HG02678 (cell line): ENCODE results near the gene GPR157.
"Not testable (repeated sequence)": the region's sequence is repeated elsewhere in the genome, so short reads cannot be mapped to it uniquely, and the experiment has no call there.

Experiments
- ATAC-seq: cut with Tn5 transposase; IDR thresholded peaks from one replicate; pipeline ENCODE4 v1.9.1; 2021; ENCODE audit warnings: mild to moderate bottlenecking, moderate library complexity; ENCODE audit not compliant: unreplicated experiment

The GPR157 gene

DNA sequence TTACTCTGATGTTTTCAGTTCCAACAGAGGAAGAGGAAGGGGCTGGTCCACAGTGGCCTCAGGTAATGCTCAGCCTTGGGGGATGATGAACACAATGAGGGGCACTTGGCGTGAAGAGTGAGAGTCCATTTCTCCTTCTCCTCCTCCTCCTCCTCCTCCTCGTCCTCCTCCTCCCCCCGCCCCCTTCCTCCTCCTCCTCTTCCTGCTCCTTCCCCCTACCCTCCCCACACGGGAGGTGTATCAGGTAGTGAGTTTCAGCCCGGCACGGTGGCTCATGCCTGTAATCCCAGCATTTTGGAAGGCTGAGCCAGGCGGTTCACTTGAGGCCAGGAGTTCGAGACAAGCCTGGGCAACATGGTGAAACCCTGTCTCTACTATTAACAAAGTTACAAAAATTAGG is 17.3 kb upstream of the GPR157 start:
- no peak for ATAC-seq

DNA sequence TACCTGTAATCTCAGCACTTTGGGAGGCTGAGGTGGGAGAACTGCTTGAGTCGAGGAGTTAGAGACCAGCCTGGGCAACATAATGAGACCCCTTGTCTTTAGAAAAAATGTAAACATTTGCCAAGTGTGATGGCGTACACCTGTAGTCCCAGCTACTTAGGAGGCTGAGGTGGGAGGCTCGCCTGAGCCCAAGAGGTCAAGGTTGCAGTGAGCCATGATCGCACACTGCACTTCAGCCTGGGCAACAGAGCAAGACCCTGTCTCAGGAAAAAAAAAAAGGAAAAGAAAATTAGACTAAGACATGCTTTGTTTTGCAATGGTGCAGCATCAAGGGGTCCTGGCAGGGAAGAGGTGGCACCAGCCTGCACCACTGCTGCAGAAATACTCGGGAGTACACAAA is 16.8 kb upstream of the GPR157 start:
- no peak for ATAC-seq

DNA sequence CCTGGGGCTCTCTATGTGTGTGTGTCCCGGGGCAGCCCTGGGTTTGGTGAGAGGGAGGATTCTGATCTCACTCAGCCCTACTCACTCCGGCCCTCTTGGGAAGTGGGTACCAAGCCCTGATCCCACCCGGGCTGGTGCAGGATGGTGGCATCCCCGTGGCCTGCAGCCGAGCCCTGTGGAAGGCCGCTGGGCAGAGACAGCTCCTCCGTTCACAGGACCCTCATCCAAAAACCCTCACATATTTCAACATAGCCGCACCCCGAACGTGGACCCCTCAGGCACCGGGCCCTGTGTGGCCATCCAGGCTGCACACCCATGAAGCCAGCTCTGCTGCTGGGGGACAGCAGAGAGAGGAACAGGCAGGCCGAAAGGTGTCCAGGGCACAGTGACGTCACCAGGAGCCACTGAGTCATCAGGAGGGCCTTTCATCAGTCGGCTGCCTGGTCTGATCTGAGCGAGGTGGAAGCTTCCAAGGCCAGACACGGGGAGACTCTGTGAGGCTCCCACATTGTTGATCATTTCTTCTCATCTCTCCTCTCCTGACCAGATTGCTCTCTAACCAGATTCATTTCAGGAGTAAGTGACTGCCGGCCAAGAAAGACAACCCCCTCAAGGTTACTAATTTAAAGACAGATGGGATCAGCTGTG is 16.2 kb upstream of the GPR157 start:
- ATAC-seq: no peak

DNA sequence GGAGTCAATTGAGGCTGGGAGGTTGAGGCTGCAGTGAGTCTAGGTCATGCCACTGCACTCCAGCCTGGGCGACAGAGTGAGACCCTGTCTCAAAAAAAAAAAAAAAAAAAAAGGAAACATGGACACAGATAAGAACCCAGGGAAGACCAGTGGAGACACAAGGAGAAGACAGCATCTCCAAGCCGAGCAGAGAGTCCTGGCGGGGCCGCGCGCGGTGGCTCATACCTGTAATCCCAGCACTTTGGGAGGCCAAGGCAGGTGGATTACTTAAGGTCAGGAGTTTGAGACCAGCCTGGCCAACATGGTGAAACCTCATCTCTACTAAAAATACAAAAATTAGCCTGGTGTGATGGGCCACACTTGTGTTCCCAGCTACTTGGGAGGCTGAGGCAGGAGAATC is 15.6 kb upstream of the GPR157 start:
- not testable (repeated sequence) for ATAC-seq

DNA sequence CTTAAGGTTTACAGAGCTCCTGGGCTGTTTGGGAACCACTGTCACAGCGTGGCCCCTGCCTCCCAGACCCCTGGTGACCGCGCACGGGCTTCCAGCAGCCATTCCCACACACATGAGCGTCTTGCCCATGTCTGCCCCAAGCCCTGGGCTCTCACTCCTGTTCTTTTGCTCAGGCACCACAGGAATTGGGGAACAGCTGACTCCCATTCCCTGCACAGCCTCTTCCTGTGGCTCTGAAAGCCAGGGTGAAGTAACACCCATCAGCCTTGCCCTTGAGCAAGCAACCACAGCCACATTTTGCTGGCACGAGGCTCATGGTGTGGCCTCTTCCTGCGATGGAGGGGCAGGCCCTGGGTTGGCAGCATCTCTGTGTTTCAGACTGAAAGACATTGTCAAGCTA is 14.3 kb upstream of the GPR157 start:
- ATAC-seq: no peak

DNA sequence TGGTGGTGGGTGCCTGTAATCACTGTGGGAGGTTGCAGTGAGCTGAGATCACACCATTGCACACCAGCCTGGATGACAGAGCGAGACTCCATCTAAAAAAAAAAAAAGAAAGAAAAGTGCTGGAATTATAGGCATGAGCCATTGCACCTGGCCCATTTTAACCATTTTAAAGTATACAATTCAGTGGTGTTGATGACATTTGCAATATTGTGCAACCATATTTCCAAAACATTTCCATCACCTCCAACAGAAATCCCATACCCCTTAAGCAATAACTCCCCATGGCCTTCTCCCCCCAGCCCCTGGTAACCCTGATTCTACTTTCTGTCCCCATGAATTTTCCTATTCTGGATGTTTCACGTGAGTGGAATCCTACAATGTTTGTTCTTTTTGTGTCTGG is 11.0 kb upstream of the GPR157 start:
- no peak for ATAC-seq

DNA sequence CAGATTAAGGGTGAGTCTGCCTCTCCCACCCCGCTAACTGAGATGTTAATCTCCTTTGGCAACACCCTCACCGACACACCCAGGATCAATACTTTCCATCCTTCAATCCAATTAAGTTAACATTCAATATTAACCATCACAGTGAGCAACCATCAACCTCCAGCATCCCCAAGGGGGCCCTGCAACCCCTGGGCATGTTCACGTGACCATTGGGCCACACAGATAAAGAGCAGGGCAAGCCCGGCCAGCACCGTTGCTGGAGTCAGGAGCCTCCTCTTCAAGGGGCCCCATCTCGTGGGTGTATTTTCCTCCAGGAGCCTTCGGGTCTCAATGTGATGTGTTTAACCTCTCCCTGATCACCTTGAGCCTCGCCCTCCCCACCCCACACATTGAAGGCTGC is 8.0 kb upstream of the GPR157 start:
- no peak for ATAC-seq

DNA sequence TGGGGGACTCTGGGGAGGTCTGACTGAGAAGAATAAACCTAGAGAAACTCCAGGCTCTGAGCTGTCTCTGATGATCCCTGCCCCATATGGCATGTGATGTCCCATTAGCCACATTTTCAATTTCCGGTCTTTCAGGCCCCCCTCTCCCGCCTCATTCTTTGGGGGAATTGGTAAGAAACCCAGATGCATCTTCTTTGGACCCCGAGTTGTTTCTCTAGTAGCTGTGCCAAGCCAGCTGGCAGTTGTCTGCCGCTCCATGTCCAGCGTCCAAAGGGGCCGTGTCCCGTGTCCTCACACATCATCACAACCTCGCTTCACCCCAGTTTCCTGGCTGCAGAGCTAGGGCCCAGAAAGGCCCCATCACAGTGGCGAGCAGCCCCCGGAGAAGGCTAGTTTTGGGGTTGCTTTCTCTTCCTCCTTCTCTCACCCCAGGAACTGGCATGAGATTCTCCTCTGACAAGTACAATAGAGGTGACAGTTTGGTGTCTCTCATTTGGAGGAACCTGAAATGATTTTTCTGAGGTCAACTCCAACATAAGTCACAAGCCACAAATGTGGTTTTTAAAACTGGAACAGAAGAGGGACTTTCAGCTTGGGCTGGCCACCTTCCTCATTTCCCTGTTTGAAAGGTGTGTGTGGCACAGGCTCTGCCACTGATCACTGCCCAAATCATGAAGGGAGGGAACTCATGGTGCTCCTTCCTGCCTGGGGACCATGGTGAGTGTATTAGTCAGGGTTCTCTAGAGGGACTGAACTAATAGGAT is 6.4 kb upstream of the GPR157 start:
- ATAC-seq: no peak

DNA sequence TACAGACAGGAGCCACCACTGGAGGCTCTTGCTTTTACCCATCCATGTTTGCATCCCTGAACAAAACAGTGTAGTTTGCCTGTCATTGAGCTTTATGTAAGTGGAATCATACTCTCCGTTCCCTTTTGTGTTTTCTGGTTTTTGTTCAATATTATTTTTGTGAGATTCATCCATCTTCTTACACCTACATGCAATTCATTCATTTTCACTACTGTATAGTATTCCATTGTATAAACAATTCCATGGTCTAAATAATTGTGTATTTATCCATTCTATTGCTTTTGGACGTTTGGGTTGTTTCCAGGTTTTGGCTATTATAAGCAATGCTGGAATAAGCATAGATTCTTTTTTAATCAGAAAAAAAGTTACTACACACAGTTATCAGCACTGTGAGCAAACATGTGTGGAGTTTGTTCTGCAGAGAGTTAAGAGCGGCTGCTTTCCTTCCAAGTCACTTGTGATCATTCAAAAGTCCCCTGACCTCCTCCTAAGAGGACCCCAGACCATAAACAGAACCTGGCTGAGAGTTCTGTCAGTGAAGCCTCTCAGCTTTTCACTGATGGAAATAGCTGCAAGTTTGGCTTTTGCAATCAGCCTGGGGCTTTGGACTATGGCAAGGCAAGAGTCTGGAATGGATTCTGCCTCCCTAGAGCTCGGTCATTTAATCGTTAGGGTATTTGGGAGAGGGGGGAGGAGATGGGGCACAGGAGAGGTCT is 5.1 kb upstream of the GPR157 start:
- no peak for ATAC-seq

DNA sequence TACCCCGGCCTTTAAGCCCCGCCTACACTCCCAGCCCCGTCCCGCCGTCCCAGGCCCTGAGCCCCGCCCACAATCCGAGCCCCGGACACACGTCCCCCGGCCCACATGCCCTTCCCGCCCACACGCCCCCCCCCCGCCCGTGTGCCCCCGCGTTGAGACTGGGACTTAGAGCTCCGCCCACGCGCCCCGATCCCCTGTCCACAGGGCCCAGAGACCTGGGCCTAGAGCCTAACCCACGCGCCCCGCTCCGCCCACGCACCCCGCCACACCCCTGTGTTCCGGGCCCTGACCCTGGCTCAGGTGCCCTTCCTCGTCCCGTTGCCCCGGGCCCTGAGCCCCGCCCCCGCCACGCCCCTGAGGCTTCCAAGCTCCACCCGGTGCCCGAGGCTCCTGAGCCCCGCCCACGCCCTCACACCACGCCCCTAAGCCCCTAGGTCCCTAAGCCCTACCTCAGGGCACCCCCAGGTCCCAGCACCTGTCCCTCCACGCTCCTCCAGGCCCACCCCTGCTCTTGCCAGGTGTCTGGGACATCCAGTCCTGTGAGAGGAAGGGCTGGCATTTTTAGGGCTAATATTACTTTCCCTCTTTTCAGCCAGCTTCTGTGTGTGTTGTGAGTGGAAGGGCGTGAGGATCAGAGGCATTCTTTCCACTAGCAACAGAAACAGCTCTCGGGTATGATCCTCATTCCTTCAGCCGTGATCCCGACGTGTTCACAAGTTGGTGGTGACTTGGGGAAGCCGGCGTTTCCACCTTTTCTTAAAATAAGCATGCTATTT is 552 bp upstream of the GPR157 start:
- ATAC-seq: peak; percentile 78

DNA sequence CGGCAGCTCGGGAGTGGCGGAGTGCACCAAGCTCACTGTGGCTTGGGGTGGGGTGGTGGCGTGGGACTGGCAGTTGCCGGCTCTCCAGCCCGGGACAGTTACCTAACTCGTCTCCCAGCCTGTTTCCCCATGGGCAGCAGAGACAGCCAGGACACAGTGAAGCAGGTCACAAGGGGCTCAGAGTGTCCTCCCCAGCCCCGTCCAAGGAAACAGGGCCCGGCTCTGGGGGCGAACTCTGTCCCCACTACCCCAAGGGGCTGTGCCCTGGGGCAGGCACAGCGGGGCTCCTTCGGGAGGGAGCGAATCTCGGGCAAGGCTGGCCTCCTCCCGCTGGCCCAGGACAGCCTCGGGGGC is 759 bp downstream of the GPR157 start:
- peak; percentile 1 for ATAC-seq

DNA sequence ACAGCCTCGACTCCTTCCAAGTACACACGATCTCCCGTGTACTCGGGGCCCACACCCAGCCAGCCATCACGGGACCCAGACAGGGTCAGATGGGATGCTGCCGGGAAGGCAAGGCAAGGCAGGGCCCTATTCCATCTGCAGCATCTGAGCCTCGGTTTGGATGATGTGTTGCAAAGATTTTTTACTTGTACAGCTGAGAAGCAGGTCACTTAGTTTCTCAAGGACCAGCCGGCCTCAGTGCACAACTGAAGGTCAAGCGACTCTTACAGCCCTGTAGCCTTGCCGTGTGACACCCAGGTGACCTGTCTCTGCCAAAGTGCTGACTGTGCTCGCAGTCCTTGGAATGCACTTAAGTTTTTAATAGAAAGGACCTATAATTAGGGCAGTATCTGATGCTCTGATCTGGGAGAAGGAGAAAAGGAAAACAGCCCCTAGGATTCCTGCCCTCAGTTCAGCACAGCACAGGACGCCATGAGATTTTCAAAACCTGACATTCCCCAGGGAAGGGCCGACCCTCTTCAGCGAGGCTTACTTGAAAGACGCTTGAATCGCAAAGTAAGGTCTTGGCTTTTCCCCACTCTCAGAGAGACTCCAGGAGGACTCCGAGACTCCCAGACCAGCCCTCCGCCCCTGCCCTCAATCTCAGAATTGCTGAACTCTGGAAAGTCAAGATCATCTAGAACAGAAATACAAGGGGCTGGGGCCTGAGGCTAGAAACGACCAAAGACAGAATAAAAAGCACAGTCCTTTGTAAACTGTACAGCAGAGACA is 1.3 kb downstream of the GPR157 start:
- ATAC-seq: no peak

DNA sequence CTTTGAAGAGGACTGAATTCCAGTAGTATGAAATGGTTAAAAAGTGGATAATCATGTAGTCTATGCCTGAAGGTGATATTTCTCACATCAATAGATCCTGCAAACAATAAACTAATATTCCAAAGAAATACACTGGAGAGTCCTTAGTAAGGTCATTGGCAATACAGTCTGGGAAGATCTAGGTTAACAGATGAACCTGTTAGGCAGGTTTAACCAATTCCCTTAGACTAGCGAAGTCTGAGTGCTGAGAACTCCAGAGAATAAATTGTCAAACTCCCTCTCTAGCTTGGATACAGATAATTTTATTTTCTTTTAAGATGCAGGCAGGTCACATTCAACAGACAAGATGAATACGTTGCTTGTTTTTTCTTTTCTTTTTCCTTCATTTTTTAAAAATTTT is 2.4 kb downstream of the GPR157 start:
- no peak for ATAC-seq

DNA sequence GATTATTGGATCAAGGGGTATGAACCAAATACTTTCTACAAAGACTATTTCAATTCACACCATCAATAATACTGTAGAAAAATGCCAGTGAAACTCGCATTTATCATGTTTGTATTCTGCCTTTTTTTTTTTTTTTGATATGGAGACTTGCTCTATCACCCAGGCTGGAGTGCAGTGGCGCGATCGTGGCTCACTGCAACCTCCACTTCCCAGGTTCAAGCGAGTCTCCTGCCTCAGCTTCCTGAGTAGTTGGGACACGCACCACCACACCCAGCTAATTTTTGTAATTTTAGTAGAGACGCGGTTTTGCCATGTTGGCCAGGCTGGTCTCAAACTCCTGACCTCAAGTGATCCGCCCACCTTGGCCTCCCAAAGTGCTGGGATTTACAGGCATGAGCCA is 3.1 kb downstream of the GPR157 start:
- not testable (repeated sequence) for ATAC-seq

DNA sequence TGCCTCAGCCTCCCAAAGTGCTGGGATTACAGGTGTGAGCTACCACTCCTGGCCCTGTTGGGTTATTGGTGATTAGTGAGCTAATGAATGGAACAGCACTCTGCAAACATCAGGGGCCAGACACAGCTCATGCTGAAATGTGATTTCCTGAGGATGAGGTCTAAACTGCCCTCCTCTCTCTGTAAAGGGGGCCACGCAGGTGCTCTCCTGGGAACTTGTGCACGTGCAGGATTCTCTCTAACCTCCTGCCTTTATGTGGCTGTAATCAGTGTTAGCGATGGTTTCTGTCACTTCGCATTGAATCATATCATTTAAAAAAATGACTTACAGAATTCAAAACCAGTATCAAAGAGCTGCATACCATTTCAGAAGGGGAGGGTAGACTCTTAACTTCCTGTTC is 3.6 kb downstream of the GPR157 start:
- ATAC-seq: no peak

DNA sequence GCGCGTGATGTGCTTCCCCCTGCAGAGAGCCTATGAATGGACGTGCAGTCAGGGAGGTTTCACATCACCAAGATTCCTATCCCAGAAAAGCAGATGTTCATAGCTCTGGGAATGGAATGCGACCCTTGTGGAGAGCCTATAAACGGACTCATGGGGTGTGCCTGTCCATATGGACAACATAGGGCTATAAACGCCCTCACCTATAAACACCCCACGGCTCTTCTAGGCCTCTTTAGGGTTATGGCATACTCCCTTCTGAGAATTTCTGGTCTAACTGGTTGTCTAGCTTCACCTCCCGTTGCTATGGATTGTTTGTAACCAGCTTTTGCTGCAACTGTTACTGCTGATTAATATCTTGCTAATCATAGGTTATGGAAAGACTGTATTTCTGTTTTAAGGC is 4.5 kb downstream of the GPR157 start:
- ATAC-seq: not testable (repeated sequence)

DNA sequence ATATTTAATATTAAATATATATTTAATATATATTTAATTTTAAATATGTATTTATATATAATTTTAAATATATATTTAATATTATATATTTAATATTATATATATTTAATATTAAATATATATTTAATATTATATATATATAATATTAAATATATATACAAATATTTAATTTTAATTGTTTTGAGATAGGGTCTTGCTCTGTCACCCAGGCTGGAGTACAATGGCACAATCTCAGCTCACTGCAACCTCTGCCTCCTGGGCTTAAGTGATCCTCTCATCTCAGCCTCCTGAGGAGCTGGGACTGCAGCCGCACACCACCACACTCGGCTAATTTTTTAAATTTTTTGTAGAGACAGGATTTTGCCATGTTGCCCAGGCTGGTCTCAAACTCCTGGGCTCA is 5.2 kb downstream of the GPR157 start:
- ATAC-seq: not testable (repeated sequence)

DNA sequence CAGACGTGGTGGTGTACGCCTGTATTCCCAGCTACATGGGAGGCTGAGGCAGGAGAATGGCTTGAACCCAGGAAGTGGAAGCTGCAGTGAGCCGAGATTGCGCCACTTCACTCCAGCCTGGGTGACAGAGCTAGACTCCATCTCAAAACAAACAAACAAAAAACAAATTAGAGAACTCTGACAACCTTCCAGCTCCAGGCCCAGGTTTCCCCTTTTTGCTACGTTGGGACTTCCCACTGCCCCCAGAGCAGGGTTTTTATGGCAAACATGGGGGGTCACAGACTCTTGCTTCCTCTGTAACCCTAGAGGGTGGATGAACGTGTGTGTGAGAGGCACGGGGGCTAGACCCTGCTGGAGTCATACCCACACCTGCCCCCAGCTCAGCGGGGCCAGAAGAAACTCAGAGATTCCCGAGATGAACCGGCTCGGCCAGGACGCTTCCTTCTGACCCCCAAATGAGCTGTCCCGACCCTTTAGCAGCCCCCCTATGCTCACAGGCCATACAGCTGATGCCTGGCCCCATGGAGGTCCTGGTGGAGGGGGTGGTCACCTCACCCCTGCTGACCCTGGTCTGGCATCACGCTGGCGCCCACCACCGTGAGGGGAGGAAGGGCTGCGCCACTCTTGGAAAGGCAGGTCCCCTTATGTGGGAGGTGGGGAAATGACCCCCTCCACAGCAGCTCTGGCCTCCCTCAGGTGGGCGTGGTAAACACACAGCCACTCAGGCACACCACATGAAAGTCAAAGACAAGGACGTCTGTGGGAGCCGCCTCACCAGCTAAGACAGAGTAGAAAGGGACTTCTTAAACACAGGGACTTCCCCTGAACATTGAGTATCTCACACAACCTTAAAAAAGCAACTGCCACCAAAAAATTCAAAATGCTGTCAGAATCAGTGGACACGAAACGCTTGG is 7.1 kb downstream of the GPR157 start:
- peak; percentile 78 for ATAC-seq

DNA sequence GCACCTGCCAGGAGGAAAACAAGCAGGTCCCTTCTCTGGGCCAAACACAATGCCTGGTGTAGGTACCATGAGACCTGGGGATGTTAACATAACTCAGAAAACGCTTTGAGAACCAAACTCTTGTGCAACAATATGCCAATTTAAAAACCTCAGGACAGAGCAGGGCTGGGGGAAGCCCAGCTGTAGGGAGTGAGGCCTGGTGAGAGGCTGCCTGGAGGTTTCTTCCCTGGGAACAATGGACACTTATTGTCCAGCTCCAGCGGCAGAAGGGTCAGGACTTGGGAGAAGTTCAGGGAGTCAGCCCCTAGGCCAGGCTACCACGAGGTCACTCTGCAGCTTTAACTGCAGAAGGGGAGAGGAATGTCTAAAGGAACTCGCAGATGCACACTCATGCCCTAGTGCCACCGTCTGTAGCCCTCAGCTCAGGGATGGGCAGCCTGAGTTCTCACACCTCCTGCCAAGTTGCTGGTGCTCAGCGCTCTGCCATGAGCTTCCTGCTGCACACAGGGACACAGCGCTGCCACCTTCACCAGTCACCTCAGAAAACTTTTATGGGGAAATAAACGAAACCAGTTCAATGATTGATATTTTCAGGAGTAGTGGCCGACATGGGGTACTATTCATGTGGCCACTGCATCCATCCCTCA is 8.5 kb downstream of the GPR157 start:
- no peak for ATAC-seq
